C1 segment of cervical spinal cord (tissue), 14 donors: ENCODE data around the gene CRISPLD2.

ENCODE experiments used
- DNase-seq, 14 donors: peaks; one replicate each; lab custom pipeline; 2025; lab: John Stamatoyannopoulos, UW

Gene CRISPLD2

DNA sequence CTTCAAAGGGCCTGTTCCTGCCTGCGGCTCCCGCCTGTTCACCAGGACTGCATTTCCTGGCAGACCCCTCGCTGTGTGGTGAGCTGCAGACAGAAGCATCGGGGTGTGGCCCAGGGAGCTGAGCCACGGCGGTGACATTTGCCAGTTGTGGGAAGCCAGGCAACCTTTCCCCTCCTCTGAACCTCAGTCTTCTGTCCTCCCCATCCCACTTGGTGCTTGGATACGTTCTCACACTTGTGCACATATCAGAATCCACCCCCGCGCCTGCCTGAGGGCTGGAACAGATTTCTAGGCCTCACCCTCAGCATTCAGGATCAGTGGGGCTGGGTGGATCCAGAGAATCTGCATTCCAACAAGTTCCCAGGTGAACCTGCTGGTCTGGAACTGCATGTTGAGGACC is 63.5 kb downstream of the CRISPLD2 start:
- DNase-seq: no peak

DNA sequence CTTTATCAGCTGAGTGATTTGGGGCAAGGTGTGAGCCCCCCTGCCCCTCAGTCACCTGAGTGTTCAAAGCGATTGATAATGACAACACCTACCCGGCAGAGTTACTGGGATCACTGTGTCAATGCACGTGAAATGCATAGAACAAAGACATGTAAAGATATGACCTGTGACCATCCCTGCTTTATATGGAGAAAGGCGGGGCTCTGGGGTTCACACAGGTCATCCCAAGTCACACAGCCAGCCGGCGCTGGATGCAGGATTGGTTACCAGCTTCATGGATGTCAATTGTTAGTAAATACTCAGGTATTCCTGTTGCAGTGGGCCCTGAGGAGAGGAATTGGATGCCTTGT is 64.4 kb downstream of the CRISPLD2 start:
- DNase-seq: no peak

GRCh38 chr16:84884596-84885341 is 65.0 kb downstream of the CRISPLD2 start:
- DNase-seq: peak in 11 of 14 donors; percentile 13 to 76 (median 39)

DNA sequence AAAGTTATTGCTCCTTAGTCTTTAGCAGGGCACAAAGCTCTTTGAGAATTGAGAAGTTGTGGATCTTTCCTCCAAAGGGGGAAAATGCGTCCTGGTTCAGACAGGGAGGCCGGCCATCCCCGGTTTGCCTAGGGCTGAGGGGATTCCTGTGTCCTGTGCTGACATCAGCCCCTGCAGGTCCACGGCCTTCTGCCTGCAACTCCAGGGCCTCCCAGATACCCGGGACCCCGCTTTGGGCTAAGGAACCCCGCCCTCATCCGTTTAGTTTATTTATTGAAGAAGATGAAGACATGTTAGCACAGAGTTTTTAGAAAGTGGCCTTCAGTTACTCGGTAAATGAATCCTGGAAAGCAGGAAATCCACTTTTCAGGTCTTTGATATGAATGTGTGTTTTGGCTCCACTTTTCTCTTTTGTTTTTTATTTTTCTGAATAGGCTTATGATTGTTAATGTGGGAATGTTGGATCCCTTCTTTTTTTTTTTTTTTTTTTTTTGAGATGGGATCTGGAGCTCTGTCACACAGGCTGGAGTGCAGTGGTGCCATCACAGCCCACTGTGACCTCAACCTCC is 65.6 kb downstream of the CRISPLD2 start:
- peak in 2 of 14 donors; percentile 33 to 42 for DNase-seq

GRCh38 chr16:84886497-84887090 is 66.8 kb downstream of the CRISPLD2 start:
- DNase-seq: no peak

- DNase-seq: no peak
These were observed 67.4 kb downstream of the CRISPLD2 start for GRCh38 chr16:84887207-84887606.

GRCh38 chr16:84888450-84888849 is 68.7 kb downstream of the CRISPLD2 start:
- DNase-seq: no peak

GRCh38 chr16:84889066-84889465 is 69.3 kb downstream of the CRISPLD2 start:
- DNase-seq: no peak

GRCh38 chr16:84890427-84890826 is 70.6 kb downstream of the CRISPLD2 start:
- DNase-seq: no peak

DNA sequence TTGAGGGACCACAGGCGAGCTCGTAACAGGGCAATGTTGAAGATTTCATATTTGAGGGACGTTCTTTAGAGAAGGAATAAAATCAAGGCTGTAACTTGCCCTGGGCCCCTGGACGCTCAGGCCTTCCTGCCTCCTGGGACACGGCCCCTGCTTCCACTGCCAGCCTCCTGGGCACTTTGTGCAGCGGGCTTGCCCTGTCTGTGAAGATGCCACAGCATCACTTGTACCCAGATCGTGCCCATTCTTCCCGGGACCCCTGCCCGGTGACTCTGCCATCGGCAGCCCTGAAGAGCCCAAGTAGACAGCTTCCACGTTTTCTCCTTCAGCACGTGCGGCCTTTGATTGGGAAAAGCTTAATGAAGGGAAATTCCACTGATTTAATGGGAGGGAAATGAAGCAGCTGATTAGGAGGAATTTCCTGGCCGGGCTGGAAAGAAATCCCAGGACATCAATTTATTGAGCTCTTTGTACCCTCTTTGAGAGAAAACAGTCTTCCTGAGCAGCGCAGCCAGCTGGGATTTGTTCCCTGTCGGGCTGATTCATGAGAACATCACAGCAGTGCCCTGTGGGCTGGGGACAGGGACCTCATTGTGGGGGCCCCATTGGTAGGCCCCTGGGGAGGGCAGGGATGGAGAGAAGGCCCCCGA is 71.5 kb downstream of the CRISPLD2 start:
- peak in 5 of 14 donors; percentile 8 to 52 (median 30) for DNase-seq

DNA sequence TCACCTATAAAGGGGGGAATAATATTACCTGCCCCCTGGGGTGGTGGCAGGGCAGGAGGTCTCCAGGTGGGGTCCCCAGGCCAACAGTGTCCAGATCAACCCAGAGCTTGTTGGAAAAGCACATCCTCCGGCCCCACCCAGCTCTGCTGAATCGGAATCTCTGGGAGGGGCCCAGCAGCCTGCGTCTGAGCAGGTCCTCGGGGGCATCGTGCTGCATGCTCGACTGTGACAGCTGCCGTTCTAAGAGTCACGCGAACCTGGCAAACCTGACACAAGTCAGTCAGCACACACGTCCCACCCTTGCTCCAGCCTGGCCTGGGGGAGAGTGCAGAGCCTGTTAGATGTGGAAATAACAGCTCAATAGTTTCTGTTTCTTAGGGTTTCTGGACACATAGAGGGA is 72.3 kb downstream of the CRISPLD2 start:
- DNase-seq: no peak

DNA sequence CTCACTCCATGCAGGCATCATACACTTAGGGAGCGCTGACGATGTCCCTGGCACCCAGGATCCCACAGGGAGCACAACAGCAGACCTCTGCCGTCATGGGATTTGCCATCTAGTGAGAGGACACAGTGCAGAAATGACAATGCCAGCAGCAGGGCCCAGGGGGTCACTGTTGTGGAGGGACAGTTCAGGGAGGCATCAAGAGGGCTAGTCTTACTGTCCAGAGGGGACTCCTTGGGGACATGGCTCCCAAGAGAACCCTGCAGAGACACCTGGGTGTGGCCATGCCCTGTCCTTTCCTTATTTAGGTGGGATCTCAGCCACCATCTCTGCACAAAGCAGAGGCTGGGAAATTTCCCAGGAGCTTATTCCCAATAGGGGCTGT is 73.7 kb downstream of the CRISPLD2 start:
- no peak for DNase-seq

- no peak for DNase-seq
These were observed 74.2 kb downstream of the CRISPLD2 start for GRCh38 chr16:84893849-84894599.

- no peak for DNase-seq
These were observed 75.2 kb downstream of the CRISPLD2 start for GRCh38 chr16:84895016-84895415.

DNA sequence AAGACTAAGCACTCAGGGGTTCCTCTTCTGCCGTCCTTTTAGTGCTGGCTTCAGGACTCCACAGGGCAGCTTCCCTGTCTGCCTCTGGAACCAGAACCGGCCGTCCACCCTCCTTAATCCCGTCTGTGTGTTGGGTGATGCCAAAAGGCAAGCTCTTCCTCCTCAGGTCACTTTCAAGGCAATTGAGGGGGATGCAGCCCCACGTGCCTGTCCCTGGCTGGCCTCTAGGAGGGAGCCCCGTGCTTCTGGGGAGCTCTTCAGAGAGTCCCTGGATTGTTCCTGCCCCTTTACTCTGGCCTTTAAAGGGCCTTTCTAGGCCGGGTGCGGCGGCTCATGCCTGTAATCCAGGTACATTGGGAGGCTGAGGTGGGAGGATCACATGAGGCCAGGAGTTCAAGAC is 77.1 kb downstream of the CRISPLD2 start:
- DNase-seq: no peak

DNA sequence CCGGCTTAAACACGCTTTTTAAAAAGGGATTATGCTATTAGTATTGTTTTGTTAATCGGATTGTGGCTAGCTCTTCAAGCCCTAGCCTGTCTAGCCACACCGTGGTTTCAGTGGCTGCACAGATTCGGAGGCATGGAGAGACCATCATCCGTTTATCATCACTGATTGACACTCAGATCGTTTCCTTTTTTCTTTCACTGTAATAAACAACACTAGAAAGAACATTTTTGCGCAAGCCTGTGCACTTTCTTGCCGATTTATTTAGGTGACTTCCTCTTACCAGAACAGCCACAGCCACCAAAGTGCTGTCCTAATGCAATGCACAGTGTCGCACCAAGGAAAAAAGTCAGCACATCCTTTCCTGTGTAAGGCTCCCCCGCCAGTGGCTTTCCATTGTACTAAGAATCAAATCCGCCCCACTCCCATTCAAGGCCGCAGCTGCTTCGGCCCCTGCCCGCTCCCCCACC is 78.2 kb downstream of the CRISPLD2 start:
- DNase-seq: peak in 1 of 14 donors; percentile 30

DNA sequence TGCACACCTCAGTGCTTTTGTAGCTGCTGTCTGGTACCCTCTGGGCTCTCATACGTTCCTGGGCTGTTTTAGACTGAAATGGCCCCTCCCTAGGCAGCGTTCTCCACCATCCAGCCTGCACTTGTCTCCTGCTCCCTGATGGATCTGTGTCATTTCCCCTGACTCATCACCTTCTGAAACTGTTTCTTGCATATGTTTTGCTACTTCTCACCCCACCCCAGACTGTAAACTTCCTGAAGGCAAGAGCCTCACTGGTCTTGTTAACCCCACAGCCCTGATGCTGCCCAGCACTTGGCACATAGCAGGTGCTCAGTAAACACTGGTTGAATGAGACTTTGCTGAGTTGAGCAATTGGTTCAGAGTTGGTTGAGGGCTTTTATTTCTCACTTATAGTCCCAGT is 78.7 kb downstream of the CRISPLD2 start:
- DNase-seq: no peak

DNA sequence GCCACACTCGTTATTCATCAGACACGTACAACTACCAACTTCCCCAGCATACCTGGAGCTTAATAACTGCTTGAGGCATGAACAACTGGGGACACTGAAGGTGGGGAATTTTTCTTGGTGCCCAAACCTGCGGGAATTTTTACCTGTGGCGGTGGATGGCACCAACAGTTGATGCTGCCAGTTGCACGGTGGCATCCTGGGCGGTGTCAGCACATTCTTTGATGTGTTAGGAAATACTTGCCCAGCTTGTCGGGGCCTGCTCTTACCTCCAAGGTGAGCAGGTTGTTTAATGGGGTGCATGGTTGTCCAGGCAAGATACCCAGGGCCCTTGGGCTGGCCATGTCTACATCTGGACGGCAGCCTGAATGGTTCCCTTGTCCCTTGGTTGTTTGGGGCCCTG is 79.6 kb downstream of the CRISPLD2 start:
- DNase-seq: no peak

GRCh38 chr16:84905965-84906460 is 86.2 kb downstream of the CRISPLD2 start:
- peak in 1 of 14 donors; percentile 86 for DNase-seq

DNA sequence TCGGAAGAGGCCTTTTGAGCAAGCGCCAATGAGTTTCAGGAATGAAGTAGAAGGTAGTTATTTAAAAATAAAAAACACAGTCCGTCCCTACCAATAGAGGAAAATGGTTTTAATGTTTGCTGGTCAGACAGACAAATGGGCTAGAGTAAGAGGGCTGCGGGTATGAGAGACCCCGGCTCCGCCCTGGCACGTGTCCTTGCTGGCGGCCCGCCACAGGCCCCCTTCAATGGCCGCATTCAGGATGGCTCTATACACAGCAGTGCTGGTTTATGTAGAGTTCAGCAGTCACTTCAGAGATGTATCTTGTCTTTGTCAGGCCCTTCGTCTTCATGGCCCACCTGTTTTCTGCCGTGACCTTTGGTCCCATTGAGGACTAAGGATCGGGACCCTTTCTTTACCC is 87.3 kb downstream of the CRISPLD2 start:
- DNase-seq: no peak

DNA sequence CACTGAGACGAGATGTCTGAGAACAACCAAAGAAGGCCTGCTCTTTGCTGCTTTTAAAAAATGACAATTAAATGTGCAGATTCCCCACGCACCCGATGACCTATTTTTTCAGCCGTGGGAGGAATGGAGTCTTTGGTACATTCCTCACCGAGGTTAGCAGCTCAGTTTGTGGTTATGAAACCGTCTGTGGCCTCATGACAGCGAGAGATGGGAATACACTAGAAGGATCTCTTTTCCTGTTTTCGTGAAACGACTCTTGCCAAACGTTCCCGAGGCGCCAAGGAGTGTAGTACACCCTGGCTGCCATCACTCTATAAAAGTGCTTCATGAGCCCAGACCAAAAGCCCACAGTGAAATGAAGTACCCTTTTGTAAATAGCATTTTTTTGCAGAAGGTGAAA is 87.8 kb downstream of the CRISPLD2 start:
- no peak for DNase-seq
